ENCODE measurements around the gene HEBP2. TPM values are rescaled to one million over a fixed set of nuclear protein-coding genes. Genes with fewer than 3 reads are reported as not detected.
A peak's percentile ranks its signal among the peaks of the same experiment; 100 is the strongest.
"Not testable (repeated sequence)": the region's sequence is repeated elsewhere in the genome, so short reads cannot be mapped to it uniquely, and the experiment has no call there.

The HEBP2 gene
- total RNA-seq, 1 donor from 2014 or later, result 17.4 TPM

DNA sequence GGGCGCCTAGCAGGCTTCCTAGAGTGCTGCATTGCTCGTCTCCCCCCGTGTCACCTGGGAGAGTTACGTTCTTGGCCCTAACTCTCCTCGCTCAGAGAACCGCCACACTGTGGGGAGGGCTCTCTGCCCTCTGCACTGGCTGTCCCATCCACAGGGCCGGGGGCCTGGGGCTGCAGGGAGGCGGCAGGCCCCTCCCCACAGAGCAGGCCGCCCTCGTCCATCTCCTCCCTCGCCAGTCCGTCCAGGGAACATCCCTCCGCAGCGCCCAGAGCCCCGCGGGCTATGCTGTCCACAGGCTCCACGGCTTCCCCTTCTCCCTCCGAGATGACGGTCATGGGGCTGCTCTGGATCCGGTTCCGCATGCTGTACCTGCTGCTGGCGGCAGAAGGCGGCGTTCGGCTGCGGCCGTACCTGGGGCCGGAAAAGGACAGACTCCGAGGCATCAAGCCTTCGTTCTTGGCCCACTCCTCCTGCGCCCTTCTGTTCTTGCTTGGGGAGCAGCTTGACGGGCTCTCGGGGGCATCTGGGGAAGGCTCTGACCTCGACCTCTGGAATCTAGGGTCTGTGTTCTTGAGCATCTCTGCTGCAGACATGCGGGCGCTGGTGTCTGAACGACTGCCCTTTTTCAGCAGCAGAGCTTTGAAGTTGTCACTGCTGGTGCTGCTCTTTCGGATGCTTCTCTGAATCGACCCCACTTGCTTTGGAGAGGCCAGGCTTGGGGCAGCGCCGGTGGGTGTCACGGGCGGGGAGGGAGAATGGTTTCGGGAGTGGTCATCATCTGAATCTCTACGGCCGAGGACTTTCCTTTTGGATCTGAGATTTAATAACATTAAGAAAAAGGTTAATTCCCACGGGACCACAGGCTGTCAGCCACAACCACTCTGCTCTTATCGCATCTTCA is 20.2 kb downstream of the HEBP2 start:
- intact Hi-C loops (cut with micrococcal nuclease), result no loop called here
- no peaks in the 10 kb centered on the region for H3K36me3 Mint-ChIP-seq (ENCODE audit: low read depth)
- no peak for DNase-seq
- H3K4me3 Mint-ChIP-seq, result no peak overlapping the region
- H3K27me3 Mint-ChIP-seq, result peaks cover under 1% of the 10 kb centered on the region
- peaks cover 5% of the 10 kb centered on the region for H3K4me1 Mint-ChIP-seq
- no peaks in the 10 kb centered on the region for H3K9me3 Mint-ChIP-seq
- no peak overlapping the region for H3K27ac Mint-ChIP-seq

- DNase-seq; H3K9me3 Mint-ChIP-seq; H3K36me3 Mint-ChIP-seq (ENCODE audit: low read depth); H3K27me3 Mint-ChIP-seq; H3K4me1 Mint-ChIP-seq; H3K27ac Mint-ChIP-seq; H3K4me3 Mint-ChIP-seq: not testable (repeated sequence)
- intact Hi-C loops (cut with micrococcal nuclease), result loop anchor here (5.0 kb wide), 1 partner anchor 167 kb away; no protein-coding TSS in a partner anchor
Measured at GRCh38 chr6:138425256-138425655, 21.2 kb downstream of the HEBP2 start.

DNA sequence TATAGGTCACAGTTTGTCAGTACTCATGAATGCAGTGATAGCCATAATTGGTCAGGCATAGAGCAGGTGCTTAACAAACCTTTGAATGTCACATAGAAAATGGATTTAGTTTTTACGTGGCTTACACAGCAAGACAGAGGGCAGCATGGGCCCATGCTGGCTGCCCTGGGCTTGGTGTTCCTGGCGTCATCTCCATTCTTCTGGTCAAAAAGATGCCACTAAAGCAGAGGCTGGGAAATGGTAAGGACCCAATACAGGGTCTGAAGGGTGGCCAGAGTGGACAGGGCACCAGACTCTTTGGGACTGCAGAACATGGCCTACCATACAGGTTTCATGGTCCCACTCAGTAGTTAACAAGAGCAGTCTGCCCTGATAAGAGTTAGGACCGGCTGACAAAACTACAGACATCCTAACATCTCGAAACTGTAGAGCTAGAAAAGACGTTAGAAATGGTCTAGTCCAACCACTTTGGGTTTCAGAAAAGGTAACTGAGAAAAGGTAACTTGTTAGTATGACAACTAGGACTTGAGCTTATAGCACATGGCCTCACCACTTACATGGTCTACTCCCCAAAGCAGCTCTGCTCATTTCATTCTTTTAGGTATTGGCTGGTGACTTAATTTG is 22.6 kb downstream of the HEBP2 start:
- DNase-seq, result no peak
- H3K27me3 Mint-ChIP-seq, result peaks cover 1% of the 10 kb centered on the region
- no peaks in the 10 kb centered on the region for H3K36me3 Mint-ChIP-seq (ENCODE audit: low read depth)
- no peak overlapping the region for H3K27ac Mint-ChIP-seq
- intact Hi-C loops (cut with micrococcal nuclease), result loop anchor here (2.0 to 5.0 kb wide), 2 partner anchors 22 to 166 kb away; partner anchors contain the start of gene HEBP2
- no peaks in the 10 kb centered on the region for H3K9me3 Mint-ChIP-seq
- no peak overlapping the region for H3K4me3 Mint-ChIP-seq
- H3K4me1 Mint-ChIP-seq, result peaks cover 5% of the 10 kb centered on the region

DNA sequence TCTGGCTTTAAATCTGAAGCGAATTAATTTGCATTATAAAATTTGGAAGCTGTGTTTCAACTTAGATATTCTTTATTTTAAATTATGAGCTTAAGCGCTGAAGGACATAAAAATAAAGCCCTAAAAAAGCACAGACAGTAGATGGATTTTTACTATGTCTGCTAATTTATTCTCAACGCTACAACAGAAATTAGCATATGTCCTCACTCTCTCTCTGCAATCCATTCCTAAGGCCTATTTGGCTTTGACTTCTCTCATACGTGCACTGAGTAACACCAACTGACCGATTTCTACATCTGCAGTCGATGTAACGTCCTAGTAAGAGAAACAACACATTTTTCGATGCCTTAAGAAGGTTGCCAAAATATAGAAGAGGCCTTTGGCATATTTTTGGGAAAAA is 23.7 kb downstream of the HEBP2 start:
- Mint-ChIP-seq H3K4me1 (peaks cover 5% of the 10 kb centered on the region), H3K4me3 (no peak overlapping the region), H3K27me3 (peaks cover 1% of the 10 kb centered on the region), H3K27ac (no peak overlapping the region), H3K9me3 (no peaks in the 10 kb centered on the region), H3K36me3 (ENCODE audit: low read depth) (no peaks in the 10 kb centered on the region)
- no peak for DNase-seq
- intact Hi-C loops (cut with micrococcal nuclease), result loop anchor here (2.0 to 5.0 kb wide), 3 partner anchors 23 to 311 kb away; partner anchors contain the start of gene HEBP2

DNA sequence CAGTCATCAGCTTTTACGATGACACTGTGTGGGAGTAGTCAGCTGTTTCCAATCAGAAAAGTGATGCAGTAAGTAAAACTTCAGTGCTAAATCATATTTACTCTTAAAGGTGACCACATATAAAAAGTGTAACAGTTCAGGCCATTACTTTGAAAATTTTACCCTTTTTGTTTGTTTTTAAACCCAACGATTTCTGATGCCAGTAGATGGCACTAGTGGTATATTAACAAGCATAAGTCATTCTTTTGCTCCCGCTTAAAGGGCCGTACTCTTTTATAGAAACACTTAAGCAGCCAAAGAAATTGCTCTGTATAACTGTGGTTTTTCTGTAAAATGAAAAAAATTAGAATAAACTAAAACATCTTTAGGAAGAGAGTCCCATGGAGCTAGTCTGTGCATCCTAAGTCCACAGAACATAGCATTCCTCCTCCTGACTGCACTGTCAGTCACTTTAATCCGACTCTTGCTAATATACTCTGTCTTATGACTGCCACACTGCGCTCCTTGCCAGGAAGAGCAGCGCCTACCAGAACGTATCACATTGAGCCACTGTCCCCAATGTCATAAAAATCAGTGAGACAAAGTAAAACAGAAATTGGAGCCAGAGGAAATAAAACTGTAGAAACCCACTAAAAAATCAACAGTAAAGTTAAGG is 25.0 kb downstream of the HEBP2 start:
- no peak overlapping the region for H3K27ac Mint-ChIP-seq
- H3K9me3 Mint-ChIP-seq, result no peaks in the 10 kb centered on the region
- intact Hi-C loops (cut with micrococcal nuclease), result loop anchor here (1.0 to 5.0 kb wide), 5 partner anchors 80 to 337 kb away; no protein-coding TSS in a partner anchor
- no peaks in the 10 kb centered on the region for H3K36me3 Mint-ChIP-seq (ENCODE audit: low read depth)
- DNase-seq, result peak; percentile 75
- H3K4me3 Mint-ChIP-seq, result no peak overlapping the region
- peaks cover 1% of the 10 kb centered on the region for H3K27me3 Mint-ChIP-seq
- no peaks in the 10 kb centered on the region for H3K4me1 Mint-ChIP-seq

GRCh38 chr6:138429761-138430160 is 25.7 kb downstream of the HEBP2 start:
- Mint-ChIP-seq H3K4me1 (no peaks in the 10 kb centered on the region), H3K4me3 (no peak overlapping the region), H3K9me3 (no peaks in the 10 kb centered on the region), H3K27me3 (peaks cover 1% of the 10 kb centered on the region), H3K27ac (no peak overlapping the region), H3K36me3 (ENCODE audit: low read depth) (no peaks in the 10 kb centered on the region)
- intact Hi-C loops (cut with micrococcal nuclease), result loop anchor here (1.0 to 5.0 kb wide), 5 partner anchors 80 to 337 kb away; no protein-coding TSS in a partner anchor
- DNase-seq, result no peak

DNA sequence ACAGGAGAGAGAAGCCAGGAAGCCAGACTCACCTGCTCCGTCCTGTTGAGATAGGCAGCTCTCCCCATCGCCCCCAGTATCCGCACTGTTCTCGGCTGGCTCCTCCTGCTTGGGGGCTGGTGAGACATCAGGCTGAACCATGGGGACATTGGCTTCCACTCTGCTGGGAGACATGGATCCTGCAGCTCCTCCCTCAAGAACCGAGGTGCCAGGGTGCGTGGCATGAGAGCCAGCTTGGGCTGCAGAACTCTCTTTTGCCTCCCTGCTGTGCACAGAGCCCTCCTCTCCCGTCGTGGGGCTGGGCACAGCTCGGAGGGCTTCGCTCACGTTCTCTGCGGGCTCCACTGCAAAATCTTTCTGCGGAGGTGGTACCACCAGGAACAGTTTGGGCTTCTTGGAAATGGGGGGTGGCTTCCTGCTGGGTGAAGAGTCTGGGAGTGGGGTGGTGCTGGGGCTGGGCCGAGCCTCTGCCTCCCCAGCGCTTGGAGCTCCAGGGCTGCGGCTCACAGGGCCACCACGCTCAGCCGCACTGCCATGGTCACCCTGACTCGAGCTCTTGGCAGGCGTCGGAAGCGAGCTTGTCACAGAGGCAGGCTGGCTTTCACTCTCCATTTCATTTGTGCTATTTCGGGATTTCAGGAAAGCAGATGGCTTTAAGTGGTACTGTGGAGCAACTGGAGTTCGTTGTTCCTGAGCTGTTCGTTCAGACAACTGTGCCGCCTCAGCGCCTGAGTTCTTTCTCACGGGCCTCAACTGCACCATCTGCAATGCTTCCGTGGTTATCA is 26.5 kb downstream of the HEBP2 start:
- no peaks in the 10 kb centered on the region for H3K9me3 Mint-ChIP-seq
- no peaks in the 10 kb centered on the region for H3K36me3 Mint-ChIP-seq (ENCODE audit: low read depth)
- DNase-seq, result no peak
- no peak overlapping the region for H3K4me3 Mint-ChIP-seq
- no peak overlapping the region for H3K27ac Mint-ChIP-seq
- no peaks in the 10 kb centered on the region for H3K4me1 Mint-ChIP-seq
- intact Hi-C loops (cut with micrococcal nuclease), result no loop called here
- H3K27me3 Mint-ChIP-seq, result peaks cover 1% of the 10 kb centered on the region

GRCh38 chr6:138431256-138432062 is 27.4 kb downstream of the HEBP2 start:
- Mint-ChIP-seq H3K9me3 (no peaks in the 10 kb centered on the region), H3K27me3 (peaks cover 1% of the 10 kb centered on the region), H3K36me3 (ENCODE audit: low read depth) (no peaks in the 10 kb centered on the region), H3K27ac (no peak overlapping the region), H3K4me1 (no peaks in the 10 kb centered on the region), H3K4me3 (no peak overlapping the region)
- DNase-seq, result no peak
- intact Hi-C loops (cut with micrococcal nuclease), result no loop called here

- Mint-ChIP-seq H3K4me1 (no peaks in the 10 kb centered on the region), H3K36me3 (ENCODE audit: low read depth) (no peaks in the 10 kb centered on the region), H3K27ac (no peak overlapping the region), H3K4me3 (no peak overlapping the region), H3K27me3 (peaks cover 1% of the 10 kb centered on the region), H3K9me3 (no peaks in the 10 kb centered on the region)
- intact Hi-C loops (cut with micrococcal nuclease), result no loop called here
- DNase-seq, result no peak
Measured at GRCh38 chr6:138432063-138432356, 28.0 kb downstream of the HEBP2 start.

DNA sequence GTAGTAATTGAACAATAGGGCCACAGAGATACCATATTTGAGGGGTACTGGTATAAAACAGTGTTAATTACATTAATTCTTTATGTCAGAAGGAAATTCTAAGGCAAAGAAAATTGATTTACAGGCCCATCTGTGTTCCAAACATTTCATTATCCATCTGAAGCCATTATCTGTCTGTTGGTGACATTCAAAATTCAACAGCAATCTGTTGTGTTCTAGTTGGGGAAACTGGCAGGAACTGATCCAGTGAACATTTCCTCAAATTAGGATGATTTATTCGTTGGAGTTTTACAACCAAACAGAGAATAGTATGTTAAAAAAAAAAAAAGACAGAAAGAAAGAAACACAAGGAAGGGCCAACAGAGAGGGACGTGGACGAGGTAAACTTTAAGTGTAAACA is 30.1 kb downstream of the HEBP2 start:
- intact Hi-C loops (cut with micrococcal nuclease), result no loop called here

DNA sequence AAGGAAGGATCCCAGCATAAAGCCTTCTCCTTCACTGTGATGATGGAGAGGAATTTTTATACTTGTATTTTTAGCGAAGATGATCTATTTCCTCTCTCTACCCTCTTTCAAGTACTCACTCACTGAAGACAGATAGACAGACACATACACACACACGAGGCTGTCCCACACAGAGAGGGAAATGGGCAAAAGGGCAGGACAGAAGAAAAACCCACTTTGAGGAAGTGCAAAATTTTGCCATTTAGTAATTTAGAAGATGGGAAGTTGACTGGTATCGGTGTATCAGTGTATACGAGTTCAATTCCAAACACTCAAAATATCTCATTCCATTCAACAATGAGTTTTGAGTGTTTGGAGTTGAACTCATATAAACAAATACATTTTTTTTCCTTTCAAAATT is 30.9 kb downstream of the HEBP2 start:
- H3K27me3 Mint-ChIP-seq, result peaks cover 2% of the 10 kb centered on the region
- H3K27ac Mint-ChIP-seq, result no peak overlapping the region
- DNase-seq, result no peak
- no peaks in the 10 kb centered on the region for H3K9me3 Mint-ChIP-seq
- H3K4me1 Mint-ChIP-seq, result no peaks in the 10 kb centered on the region
- H3K36me3 Mint-ChIP-seq (ENCODE audit: low read depth), result no peaks in the 10 kb centered on the region
- intact Hi-C loops (cut with micrococcal nuclease), result no loop called here
- no peak overlapping the region for H3K4me3 Mint-ChIP-seq

More for the DNA sequence above, 30.1 kb downstream of the HEBP2 start:
- Mint-ChIP-seq H3K27ac (no peak overlapping the region), H3K9me3 (no peaks in the 10 kb centered on the region), H3K36me3 (ENCODE audit: low read depth) (no peaks in the 10 kb centered on the region), H3K4me3 (no peak overlapping the region), H3K4me1 (no peaks in the 10 kb centered on the region), H3K27me3 (peaks cover 1% of the 10 kb centered on the region)
- no peak for DNase-seq

DNA sequence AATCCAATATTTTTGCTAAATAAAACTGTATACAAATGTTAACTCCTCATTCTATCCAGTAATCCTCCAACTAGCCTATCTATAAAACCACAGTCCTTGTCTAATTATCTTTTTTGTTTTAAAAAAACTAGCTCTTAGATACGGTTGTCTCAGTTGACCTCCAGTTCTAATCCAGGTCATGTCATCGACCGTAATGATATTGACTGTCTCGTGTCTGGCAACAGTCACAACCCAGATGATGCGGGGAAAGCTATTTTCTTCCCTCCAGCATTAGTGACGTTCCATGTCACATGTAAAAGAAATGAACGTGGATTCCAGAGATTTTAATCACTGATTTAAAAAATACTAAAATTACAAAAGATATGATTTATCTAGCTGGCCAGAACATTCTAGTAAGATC is 35.5 kb downstream of the HEBP2 start:
- intact Hi-C loops (cut with micrococcal nuclease), result no loop called here
- no peaks in the 10 kb centered on the region for H3K4me1 Mint-ChIP-seq
- H3K9me3 Mint-ChIP-seq, result no peaks in the 10 kb centered on the region
- no peak for DNase-seq
- H3K36me3 Mint-ChIP-seq (ENCODE audit: low read depth), result no peaks in the 10 kb centered on the region
- no peak overlapping the region for H3K4me3 Mint-ChIP-seq
- peaks cover 3% of the 10 kb centered on the region for H3K27me3 Mint-ChIP-seq
- no peak overlapping the region for H3K27ac Mint-ChIP-seq

GRCh38 chr6:138440296-138440695 is 36.3 kb downstream of the HEBP2 start:
- no peak overlapping the region for H3K4me3 Mint-ChIP-seq
- H3K27me3 Mint-ChIP-seq, result peaks cover 3% of the 10 kb centered on the region
- intact Hi-C loops (cut with micrococcal nuclease), result no loop called here

More at GRCh38 chr6:138440296-138440695, 36.3 kb downstream of the HEBP2 start:
- Mint-ChIP-seq H3K4me1 (no peaks in the 10 kb centered on the region), H3K9me3 (no peaks in the 10 kb centered on the region), H3K36me3 (ENCODE audit: low read depth) (no peaks in the 10 kb centered on the region), H3K27ac (no peak overlapping the region)
- no peak for DNase-seq

All from activated CD4-positive, alpha-beta T cell treated with anti-CD3 and anti-CD28 coated beads, Interleukin-2, amount 10 ng/mL, durations not matched to agents 24 days and 14 days (primary cell).